GM18867 (cell line): ENCODE data around the gene XDH.

Experiments
- ATAC-seq: cut with Tn5 transposase; IDR thresholded peaks from one replicate; pipeline ENCODE4 v1.9.1; 2021; ENCODE audit warnings: mild to moderate bottlenecking, moderate library complexity; ENCODE audit not compliant: unreplicated experiment

XDH gene

GRCh38 chr2:31414601-31415241, at the start of gene XDH:
Gene XDH, minus strand, starts transcription at chr2:31414742. Its CDS starts 76 bp downstream, at chr2:31414666.
- ATAC-seq: no peak

GRCh38 chr2:31457651-31458050, 43.1 kb upstream of the XDH start:
- no peak for ATAC-seq

- no peak for ATAC-seq
These were observed 32.3 kb upstream of the XDH start for GRCh38 chr2:31446848-31447247.

GRCh38 chr2:31442376-31442775, 27.8 kb upstream of the XDH start:
- ATAC-seq: no peak

GRCh38 chr2:31440764-31441163, 26.2 kb upstream of the XDH start:
- no peak for ATAC-seq

DNA sequence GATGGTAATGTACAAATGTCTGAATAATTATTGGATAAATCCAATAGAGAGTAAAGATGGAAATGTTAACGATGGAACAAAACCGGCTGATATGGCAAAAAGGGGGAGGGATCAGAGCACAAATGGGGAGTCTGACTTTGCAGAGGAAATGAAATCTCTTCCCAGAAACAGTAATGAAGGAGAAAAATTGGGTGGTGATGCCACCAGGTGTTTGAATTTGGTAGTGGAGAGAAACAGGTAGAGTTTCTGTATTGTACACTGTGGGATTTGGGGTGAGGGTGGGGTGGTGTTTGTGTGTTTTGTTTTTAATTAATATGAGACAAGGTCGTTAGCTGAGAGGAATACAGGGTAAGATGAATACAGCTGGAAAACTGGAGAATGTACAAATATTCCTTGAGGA, 20.4 kb upstream of the XDH start:
- ATAC-seq: no peak

- no peak for ATAC-seq
These were observed 19.0 kb upstream of the XDH start for GRCh38 chr2:31433541-31433940.

DNA sequence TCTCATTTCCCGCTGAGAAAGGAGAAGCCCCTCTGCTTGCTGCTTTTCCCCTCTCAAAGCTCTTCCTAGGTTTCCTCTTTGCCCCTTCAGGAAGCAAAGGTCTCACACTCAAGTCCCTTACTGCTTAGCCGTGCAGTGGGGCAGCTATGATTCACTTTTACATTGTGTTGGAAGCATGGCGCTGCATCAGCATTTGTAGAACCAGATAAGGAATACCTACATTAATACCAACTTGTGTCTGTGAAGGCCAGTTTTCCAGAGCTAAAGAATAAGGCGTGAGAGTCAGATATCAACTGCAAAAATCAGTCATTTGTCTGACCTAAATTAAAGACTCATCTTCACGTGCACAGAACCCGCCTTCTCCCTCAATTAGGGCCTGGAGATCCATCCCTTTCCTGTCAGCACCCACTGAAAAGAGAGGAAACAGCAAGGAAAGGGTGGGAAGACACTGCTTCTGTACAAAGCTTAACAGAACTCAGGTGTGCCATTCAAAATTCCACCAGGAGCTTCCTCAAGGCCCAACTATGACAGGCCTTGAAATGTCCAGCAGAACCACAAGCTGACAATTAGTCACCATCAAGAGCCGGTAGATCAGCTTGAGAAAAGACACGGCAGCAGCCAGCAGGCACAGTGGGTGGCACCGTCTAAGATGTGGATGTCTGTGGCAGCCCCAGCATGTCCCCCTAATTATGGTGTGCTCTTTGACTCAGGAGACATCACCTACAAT, 16.1 kb upstream of the XDH start:
- no peak for ATAC-seq

DNA sequence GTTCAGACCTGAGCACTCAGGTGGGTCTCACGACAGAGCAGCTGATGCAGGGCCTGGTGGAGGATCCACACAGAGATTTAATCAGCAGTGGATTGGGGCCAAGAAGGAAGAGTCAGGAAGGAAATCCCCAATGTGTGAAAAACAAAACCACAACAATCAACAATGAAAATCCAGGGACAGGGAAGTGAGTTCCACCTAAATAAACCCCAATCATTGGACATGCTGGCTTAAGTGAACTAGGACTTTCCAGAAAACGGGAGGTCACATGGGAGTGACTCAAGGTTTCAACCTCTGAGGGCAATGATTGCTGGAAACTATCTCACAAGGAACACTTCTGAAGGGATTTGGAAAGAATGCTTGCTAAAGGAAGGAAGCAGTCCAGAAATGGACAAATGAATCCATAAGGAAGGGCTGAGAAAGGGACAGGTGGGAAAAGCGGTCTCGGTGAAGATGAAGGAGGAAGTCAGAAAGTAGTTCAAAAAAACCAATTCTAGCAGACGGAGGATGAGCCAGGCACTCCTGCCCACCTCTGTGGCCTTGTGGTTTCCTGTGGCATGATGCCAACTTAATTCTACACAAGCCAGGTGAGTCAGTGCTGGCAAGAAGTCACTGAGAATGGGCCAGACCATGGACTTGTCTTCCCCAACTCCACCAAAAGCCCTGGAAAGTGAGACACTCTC, 15.4 kb upstream of the XDH start:
- no peak for ATAC-seq

GRCh38 chr2:31429040-31429439, 14.5 kb upstream of the XDH start:
- no peak for ATAC-seq

- no peak for ATAC-seq
These were observed 13.5 kb upstream of the XDH start for GRCh38 chr2:31428001-31428418.

- ATAC-seq: no peak
These were observed 11.6 kb upstream of the XDH start for GRCh38 chr2:31426096-31426495.

DNA sequence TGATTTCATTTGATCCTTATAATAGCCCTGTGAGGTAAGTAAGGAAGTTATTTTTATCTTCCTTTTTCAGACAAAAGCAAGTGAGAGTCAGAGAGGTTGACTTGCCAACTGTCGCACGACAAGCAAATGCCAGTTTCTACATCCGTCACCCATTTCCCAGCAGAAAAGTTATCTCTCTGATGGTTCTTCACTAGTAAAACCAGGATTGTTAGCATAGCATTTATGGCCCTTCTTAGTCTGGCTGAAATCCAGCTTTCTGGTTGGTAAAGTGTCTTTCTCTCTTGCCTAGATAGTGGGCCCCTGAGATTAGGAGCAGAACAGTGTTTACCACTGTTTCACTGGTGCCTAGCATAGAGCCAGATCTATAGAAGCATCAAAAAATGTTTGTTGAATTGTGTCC, 7.1 kb upstream of the XDH start:
- ATAC-seq: no peak

- ATAC-seq: no peak
These were observed 6.4 kb upstream of the XDH start for GRCh38 chr2:31420936-31421335.

GRCh38 chr2:31419386-31419785, 4.8 kb upstream of the XDH start:
- no peak for ATAC-seq

DNA sequence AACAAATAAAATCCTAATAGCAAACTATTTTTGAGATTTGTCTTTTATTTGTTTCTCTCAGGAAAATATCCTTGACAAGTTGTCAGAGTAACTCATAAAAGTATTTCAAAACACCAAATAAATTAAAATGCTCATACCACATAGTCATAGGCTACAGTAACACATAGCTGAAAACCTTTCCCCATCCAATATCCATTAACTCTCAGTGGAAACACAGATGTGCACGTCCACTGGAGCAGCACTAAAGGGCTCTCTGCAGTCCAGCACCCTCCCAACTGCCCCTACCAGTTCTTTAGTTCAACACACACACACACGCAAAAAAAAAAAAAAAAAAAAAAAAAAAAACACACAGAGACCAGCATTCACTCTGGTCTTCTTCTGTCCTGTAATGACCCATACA, 879 bp upstream of the XDH start:
- no peak for ATAC-seq

GRCh38 chr2:31413862-31414550, 536 bp downstream of the XDH start:
- ATAC-seq: no peak

DNA sequence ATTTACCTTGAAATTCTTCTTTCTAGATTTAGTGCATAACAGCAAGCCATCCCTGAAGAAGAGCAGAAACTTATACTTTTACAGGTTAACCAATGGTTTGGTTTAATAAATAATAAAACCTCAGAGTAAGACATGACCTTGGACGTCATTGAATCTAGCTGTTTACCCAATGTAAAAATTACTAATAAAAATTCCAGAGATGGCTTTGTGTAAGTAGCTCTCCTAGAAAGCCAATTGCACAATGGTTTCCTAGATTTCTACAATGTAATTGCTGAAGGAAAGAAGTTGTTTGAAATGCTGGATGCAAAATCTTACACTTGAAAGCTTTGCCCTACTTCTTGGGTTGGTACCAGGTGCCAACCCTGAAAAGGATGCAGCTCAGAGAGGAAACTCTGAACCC, 1.5 kb downstream of the XDH start:
- no peak for ATAC-seq

DNA sequence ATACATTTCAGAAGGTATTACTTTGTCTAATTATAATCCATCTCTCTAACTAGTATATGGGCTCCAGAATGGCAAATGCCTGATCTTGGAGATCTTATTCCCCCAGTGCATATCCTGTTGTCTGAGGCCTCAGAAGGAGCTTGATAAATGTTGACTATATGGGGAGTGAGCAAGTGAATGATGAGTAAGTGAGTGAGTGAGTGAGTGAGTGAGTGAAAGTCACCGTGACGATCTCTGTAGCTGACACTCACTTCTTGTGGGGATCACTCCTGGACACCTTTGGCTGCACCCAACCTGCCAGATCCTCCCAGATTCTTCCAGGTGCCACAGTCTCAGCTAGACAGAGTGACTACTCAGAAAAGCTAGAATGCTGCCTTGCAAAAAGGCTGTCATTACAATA, 2.8 kb downstream of the XDH start:
- ATAC-seq: no peak

DNA sequence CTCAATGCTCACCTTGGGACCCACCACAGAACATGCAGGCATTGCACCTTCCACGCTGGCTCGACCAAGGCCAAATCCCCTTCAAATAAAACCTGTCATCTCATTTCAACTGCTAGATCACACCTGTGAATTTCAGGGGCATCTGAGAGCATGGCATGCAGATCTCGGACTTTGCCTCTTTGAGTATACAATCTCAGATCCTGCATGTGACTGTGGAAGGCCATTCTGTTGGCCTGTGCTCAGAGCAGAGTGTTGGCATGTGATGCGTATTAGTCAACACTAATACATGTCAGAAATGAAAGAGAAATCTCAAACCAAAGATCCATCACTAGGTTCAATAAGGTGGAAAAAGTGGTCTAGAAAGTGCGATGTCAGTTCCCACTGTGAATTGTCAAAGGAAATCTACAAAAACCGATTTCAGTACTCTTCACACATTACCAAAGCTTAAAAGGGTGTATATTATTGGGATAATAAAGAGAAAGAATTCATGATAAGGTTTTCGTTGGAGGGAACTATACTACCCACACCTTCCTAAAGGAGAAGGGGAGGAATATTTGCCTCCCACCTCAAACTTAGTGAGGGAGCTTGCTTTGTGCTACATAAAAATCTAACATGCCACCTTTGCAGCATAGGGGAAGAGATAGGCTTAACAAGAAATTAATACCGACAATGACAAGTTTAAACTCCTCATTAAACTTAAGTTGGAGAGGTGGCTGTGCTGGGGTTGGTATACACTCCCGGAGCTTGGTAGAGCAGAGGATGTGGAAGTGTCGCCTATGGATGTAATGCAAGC, 7.8 kb downstream of the XDH start:
- ATAC-seq: no peak

DNA sequence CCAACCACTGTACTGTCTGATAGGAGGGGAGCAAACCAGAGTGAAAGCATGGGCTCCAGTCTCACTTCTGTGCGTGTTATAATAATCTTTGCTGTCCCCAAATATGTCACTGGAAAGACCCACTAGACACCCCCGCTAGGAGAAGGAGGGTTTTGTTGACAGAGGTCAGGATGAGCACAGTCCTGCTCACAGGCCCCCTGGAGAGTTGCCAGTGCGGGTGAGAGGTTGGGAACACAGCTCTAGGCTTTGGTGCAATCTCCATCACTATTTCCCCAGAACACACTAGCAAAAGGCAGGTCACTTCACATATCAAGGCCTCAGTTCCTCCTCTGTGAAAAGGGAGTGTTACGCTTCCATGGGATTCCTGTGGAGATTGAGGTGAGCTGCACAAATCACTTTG, 9.7 kb downstream of the XDH start:
- ATAC-seq: no peak
